CD14-positive monocyte (primary cell): ENCODE measurements around the gene RGL3. TPM values are rescaled to one million over a fixed set of nuclear protein-coding genes. Genes with fewer than 3 reads are reported as not detected.

ENCODE experiments used
- DNase-seq, 3 donors: peaks; one replicate each; pipeline ENCODE4 v3.0.0-alpha.2; 2011 to 2022
- H2AFZ ChIP-seq: 2 replicates; pipeline ENCODE4 v1.6.0; 2012; ENCODE audit warnings: mild to moderate bottlenecking, low read depth, low read length, inconsistent platforms; ENCODE audit not compliant: insufficient read depth, poor library complexity, severe bottlenecking
- H3K27ac ChIP-seq, 2 donors: 1 replicate in 1 of 2; 2 replicates in 1 of 2; pipeline ENCODE4 v1.5.1; 2012 to 2013; ENCODE audit warnings: low read length in 2 of 2, control low read depth in 1 of 2, inconsistent platforms in 1 of 2, low read depth in 1 of 2, mild to moderate bottlenecking in 1 of 2
- H3K27me3 ChIP-seq, 2 donors: one replicate each; pipeline versions ENCODE4 v1.6.0 to v1.6.1; 2011 to 2013; ENCODE audit warnings: low read length in 2 of 2; ENCODE audit not compliant: control insufficient read depth in 2 of 2, insufficient read depth in 2 of 2
- H3K36me3 ChIP-seq, 2 donors: replicated peaks in 1 of 2; 1 replicate in 1 of 2; 2 replicates in 1 of 2; pipeline versions ENCODE4 v1.5.1 to v1.6.1; 2012 to 2013; ENCODE audit warnings: low read length in 2 of 2, control low read depth in 1 of 2, inconsistent platforms in 1 of 2, mild to moderate bottlenecking in 1 of 2; ENCODE audit not compliant: insufficient read depth in 2 of 2, control insufficient read depth in 1 of 2
- H3K4me1 ChIP-seq, 2 donors: 1 replicate in 1 of 2; 2 replicates in 1 of 2; pipeline versions ENCODE4 v1.5.1 to v1.6.1; 2012 to 2013; ENCODE audit warnings: low read length in 2 of 2, control low read depth in 1 of 2, inconsistent platforms in 1 of 2, mild to moderate bottlenecking in 1 of 2, moderate library complexity in 1 of 2; ENCODE audit not compliant: insufficient read depth in 2 of 2, control insufficient read depth in 1 of 2
- H3K4me2 ChIP-seq: replicated peaks from 2 replicates; pipeline ENCODE3; 2012; ENCODE audit warnings: low read length, moderate library complexity, mild to moderate bottlenecking; ENCODE audit not compliant: poor library complexity, severe bottlenecking; ENCODE audit errors: extremely low read depth
- H3K4me3 ChIP-seq, 3 experiments: fragments of 200-600 bp in 1 of 3; sonication (generic) in 1 of 3; replicated peaks in 1 of 3; 1 replicate in 2 of 3; 2 replicates in 1 of 3; pipeline ENCODE4 v1.5.1; 2011 to 2013; ENCODE audit warnings: low read length in 3 of 3, mild to moderate bottlenecking in 3 of 3, control low read depth in 2 of 3, low read depth in 2 of 3, inconsistent platforms in 1 of 3, moderate library complexity in 1 of 3
- H3K79me2 ChIP-seq: 2 replicates; pipeline ENCODE4 v1.6.0; 2012; ENCODE audit warnings: mild to moderate bottlenecking, control low read depth, inconsistent platforms, low read length, moderate library complexity; ENCODE audit not compliant: insufficient read depth
- H3K9ac ChIP-seq: 2 replicates; pipeline ENCODE4 v1.6.0; 2017; ENCODE audit warnings: low read length, mild to moderate bottlenecking; ENCODE audit not compliant: insufficient read depth, poor library complexity, severe bottlenecking
- H3K9me3 ChIP-seq, 2 donors: replicated peaks in 1 of 2; 1 replicate in 1 of 2; 2 replicates in 1 of 2; pipeline versions ENCODE4 v1.5.1 to v1.6.1; 2012 to 2013; ENCODE audit warnings: low read length in 2 of 2, control low read depth in 1 of 2; ENCODE audit not compliant: control insufficient read depth in 1 of 2, insufficient read depth in 1 of 2
- H4K20me1 ChIP-seq: 2 replicates; pipeline ENCODE4 v1.6.0; 2012; ENCODE audit warnings: mild to moderate bottlenecking, low read length, control low read depth, moderate library complexity; ENCODE audit not compliant: insufficient read depth
- H3K27ac Mint-ChIP-seq, 7 donors: one replicate each; pipeline ENCODE4 v1.8.0; 2020; ENCODE audit warnings: mild to moderate bottlenecking in 7 of 7, mixed read lengths in 7 of 7, moderate library complexity in 6 of 7, inconsistent platforms in 2 of 7
- H3K27me3 Mint-ChIP-seq, 3 donors: one replicate each; pipeline ENCODE4 v1.8.0; 2021 to 2022; ENCODE audit warnings: low read depth in 3 of 3, mild to moderate bottlenecking in 3 of 3, mixed read lengths in 3 of 3, moderate library complexity in 3 of 3, inconsistent platforms in 1 of 3
- H3K36me3 Mint-ChIP-seq, 2 donors: one replicate each; pipeline ENCODE4 v1.8.0; 2020; ENCODE audit warnings: mixed read lengths in 2 of 2, inconsistent platforms in 1 of 2, mild to moderate bottlenecking in 1 of 2
- H3K4me1 Mint-ChIP-seq: one replicate; pipeline ENCODE4 v1.8.0; 2020; ENCODE audit warnings: mild to moderate bottlenecking, mixed read lengths
- H3K4me3 Mint-ChIP-seq, 2 donors: one replicate each; pipeline ENCODE4 v1.8.0; 2020; ENCODE audit warnings: mild to moderate bottlenecking in 2 of 2, mixed read lengths in 2 of 2, moderate library complexity in 1 of 2
- H3K9me3 Mint-ChIP-seq, 7 donors: one replicate each; pipeline ENCODE4 v1.8.0; 2020 to 2022; ENCODE audit warnings: mixed read lengths in 7 of 7, mild to moderate bottlenecking in 6 of 7, moderate library complexity in 6 of 7, inconsistent platforms in 2 of 7
- CTCF ChIP-seq: fragments of 200-600 bp; IDR thresholded peaks from one replicate; pipeline ENCODE4 v1.8.0; 2022; ENCODE audit warnings: antibody characterized with exemption, mild to moderate bottlenecking
- WGBS: methylation state at CpG from one replicate; pipeline ENCODE4 v1.1.5; 2013; ENCODE audit warnings: missing lambda C conversion rate; ENCODE audit not compliant: insufficient coverage; 5-methylcytosine and 5-hydroxymethylcytosine counted together
- intact Hi-C, 2 donors: fragments of 100-400 bp; cut with micrococcal nuclease; formaldehyde crosslinking; loops; one replicate each; pipeline versions ENCODE4 v1.15.0 to v1.15.1; 2023
- polyA plus RNA-seq, 3 donors: library from polyadenylated mRNA; depleted of rRNA in 1 of 3; unstranded in 2 of 3; stranded (reverse) in 1 of 3; fragments of 300-500 nt in 2 of 3; fragments of >200 nt in 1 of 3; fragmentation: Illumina TruSeq in 2 of 3; gene quantifications; 1 replicate in 2 of 3; 2 replicates in 1 of 3; pipeline ENCODE4 v1.2.3, GENCODE V29; 2012 to 2021

The RGL3 gene
- polyA plus RNA-seq, 3 donors: 1.7 TPM; not detected in 2

GRCh38 chr19:11463391-11463790, 44.3 kb upstream of the RGL3 start:
- Histone ChIP-seq H3K27ac (no peak overlapping the region), H3K4me3 (no peak overlapping the region), H4K20me1 (no peaks in the 10 kb centered on the region), H3K4me1 (no peaks in the 10 kb centered on the region), H3K27me3 (no peaks in the 10 kb centered on the region), H3K79me2 (no peaks in the 10 kb centered on the region), H3K9me3 (no peaks in the 10 kb centered on the region), H3K4me2 (no peak overlapping the region), H2AFZ (no peak overlapping the region), H3K9ac (no peak overlapping the region), H3K36me3 (no peaks in the 10 kb centered on the region)
- H3K36me3 Mint-ChIP-seq: no peaks in the 10 kb centered on the region
- intact Hi-C loops: no loop called here
- WGBS: 81% methylated on average over 8 of the region's 12 CpGs
- TF ChIP-seq CTCF: no peak
- H3K4me3 Mint-ChIP-seq: no peak overlapping the region
- H3K9me3 Mint-ChIP-seq: peaks cover 0 to 5% (median 0%) of the 10 kb centered on the region in 7 donors
- DNase-seq: no peak
- peaks cover 2 to 11% (median 6%) of the 10 kb centered on the region in 3 donors for H3K27me3 Mint-ChIP-seq
- no peaks in the 10 kb centered on the region for H3K4me1 Mint-ChIP-seq
- H3K27ac Mint-ChIP-seq: peak overlapping the region in 1 of 7 donors; percentile 26

DNA sequence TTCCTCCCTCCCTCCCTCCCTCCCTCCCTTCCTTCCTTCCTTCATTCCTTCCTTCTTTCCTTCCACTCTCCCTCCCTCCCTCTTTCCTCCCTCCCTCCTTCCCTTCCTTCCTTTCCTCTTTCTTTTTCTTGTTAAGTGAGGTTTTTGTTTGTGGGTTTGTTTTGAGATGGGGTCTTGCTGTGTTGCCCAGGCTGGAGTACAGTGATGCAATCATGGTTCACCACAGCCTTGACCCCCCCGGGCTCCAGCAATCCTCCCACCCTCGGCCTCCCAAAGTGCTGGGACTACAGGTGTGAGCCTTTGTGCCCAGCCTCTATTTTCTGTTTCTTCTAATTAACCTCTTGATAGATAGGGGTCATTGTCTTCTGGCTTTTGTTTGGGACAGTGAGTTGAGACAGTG, 42.3 kb upstream of the RGL3 start:
- peaks cover 1 to 13% (median 5%) of the 10 kb centered on the region in 3 donors for H3K27me3 Mint-ChIP-seq
- intact Hi-C loops: no loop called here
- Histone ChIP-seq H3K79me2 (no peaks in the 10 kb centered on the region), H4K20me1 (no peaks in the 10 kb centered on the region), H3K27me3 (no peaks in the 10 kb centered on the region), H3K27ac (no peak overlapping the region), H3K4me3 (no peak overlapping the region), H3K36me3 (no peaks in the 10 kb centered on the region), H2AFZ (no peak overlapping the region), H3K4me1 (no peaks in the 10 kb centered on the region), H3K9ac (no peak overlapping the region), H3K4me2 (no peak overlapping the region), H3K9me3 (no peaks in the 10 kb centered on the region)
- no peaks in the 10 kb centered on the region for H3K36me3 Mint-ChIP-seq
- no peak overlapping the region for H3K27ac Mint-ChIP-seq
- DNase-seq: no peak
- no peak overlapping the region for H3K4me3 Mint-ChIP-seq
- TF ChIP-seq CTCF: no peak
- no CpG with 5 or more reads among the region's 2 CpGs for WGBS
- H3K4me1 Mint-ChIP-seq: no peaks in the 10 kb centered on the region
- peaks cover 0 to 9% (median 0%) of the 10 kb centered on the region in 7 donors for H3K9me3 Mint-ChIP-seq
